Choroid plexus epithelial cell (primary cell): ENCODE data around the gene SAMD14.

ENCODE experiments used
- DNase-seq: peaks from one replicate; pipeline ENCODE4 v3.0.0-alpha.2; 2010; ENCODE audit warnings: low read depth
- H3K4me3 ChIP-seq: 2 replicates; pipeline ENCODE4 v1.5.1; 2011; ENCODE audit warnings: low read depth, mild to moderate bottlenecking, control low read depth, low read length, moderate library complexity
- CTCF ChIP-seq: conservative IDR thresholded peaks from 2 replicates; pipeline ENCODE4 v1.5.1; 2011; ENCODE audit warnings: low read depth, mild to moderate bottlenecking, control low read depth, inconsistent platforms, low read length, moderate library complexity

Gene SAMD14

GRCh38 chr17:50071692-50072091, 58.3 kb downstream of the SAMD14 start:
- no peak for TF ChIP-seq CTCF
- no peak for DNase-seq

GRCh38 chr17:50070908-50071680, 58.9 kb downstream of the SAMD14 start:
- DNase-seq: no peak
- no peak overlapping the region for H3K4me3 ChIP-seq
- TF ChIP-seq CTCF: no peak

More at GRCh38 chr17:50071692-50072091, 58.3 kb downstream of the SAMD14 start:
- no peak overlapping the region for H3K4me3 ChIP-seq

GRCh38 chr17:50067996-50068395, 62.0 kb downstream of the SAMD14 start:
- no peak overlapping the region for H3K4me3 ChIP-seq
- DNase-seq: no peak
- no peak for TF ChIP-seq CTCF

- no peak overlapping the region for H3K4me3 ChIP-seq
- DNase-seq: no peak
- TF ChIP-seq CTCF: no peak
These were observed 63.0 kb downstream of the SAMD14 start for GRCh38 chr17:50066995-50067394.

- TF ChIP-seq CTCF: no peak
- H3K4me3 ChIP-seq: no peak overlapping the region
- no peak for DNase-seq
These were observed 64.9 kb downstream of the SAMD14 start for GRCh38 chr17:50065056-50065455.

GRCh38 chr17:50064253-50065001, 65.5 kb downstream of the SAMD14 start:
- TF ChIP-seq CTCF: no peak
- DNase-seq: peak; percentile 95
- H3K4me3 ChIP-seq: no peak overlapping the region
